Activated CD8-positive, alpha-beta memory T cell treated with anti-CD3 and anti-CD28 coated beads, Interleukin-2, amount 50 U/mL, for 48 hours (primary cell): Measurements from ENCODE around the gene MRPL44.
"Not testable (repeated sequence)": the region's sequence is repeated elsewhere in the genome, so short reads cannot be mapped to it uniquely, and the experiment has no call there.

ENCODE experiments used
- DNase-seq: peaks from one replicate; pipeline ENCODE4 v3.0.0-alpha.2; 2020

Gene MRPL44

GRCh38 chr2:223936862-223937326 is 20.4 kb upstream of the MRPL44 start:
- DNase-seq, result no peak

GRCh38 chr2:223937535-223937934 is 19.7 kb upstream of the MRPL44 start:
- DNase-seq, result no peak

DNA sequence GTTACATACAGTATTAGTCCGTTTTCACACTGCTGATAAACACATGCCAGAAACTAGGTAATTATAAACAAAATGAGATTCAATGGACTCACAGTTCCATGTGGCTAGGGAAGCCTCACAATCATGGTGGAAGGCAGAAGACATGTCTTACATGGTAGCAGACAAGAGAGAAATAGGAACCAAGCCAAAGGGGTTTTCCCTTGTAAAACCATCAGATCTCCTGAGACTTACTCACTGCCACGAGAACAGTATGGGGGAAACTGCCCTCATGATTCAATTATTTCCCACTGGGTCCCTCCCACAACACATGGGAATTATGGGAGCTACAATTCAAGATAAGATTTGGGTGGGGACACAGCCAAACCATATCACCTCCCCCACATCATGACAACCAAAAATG is 17.8 kb upstream of the MRPL44 start:
- DNase-seq, result not testable (repeated sequence)

GRCh38 chr2:223941579-223942277 is 15.5 kb upstream of the MRPL44 start:
- peak; percentile 76 for DNase-seq

- DNase-seq, result no peak
Measured at GRCh38 chr2:223943135-223943534, 14.1 kb upstream of the MRPL44 start.

GRCh38 chr2:223943561-223944008 is 13.7 kb upstream of the MRPL44 start:
- no peak for DNase-seq

DNA sequence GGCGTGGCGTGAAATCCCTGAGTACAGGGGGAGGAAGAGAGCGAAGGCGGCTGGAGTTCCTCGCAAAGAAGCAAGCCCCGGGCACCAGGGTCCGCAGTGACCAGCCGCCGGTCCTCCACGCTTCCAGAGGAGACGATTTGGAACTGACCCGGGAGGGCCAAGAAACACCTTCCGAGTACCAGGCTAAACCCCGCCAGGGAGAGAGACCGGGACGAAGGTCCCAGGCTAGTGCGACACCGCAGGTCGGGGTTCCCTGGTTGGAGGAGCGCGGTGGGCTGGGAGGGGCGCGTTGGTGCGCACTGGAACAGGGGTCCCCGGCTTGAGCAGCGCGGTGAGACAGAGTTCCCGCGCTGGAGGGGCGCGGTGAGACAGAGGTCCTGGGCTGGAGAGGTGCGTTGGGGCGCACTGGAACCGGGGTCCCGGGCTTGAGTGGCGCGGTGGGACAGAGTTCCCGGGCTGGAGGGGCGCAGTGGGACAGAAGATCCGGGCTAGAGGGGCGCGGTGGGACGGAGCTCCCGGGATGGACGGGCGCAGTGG is 13.0 kb upstream of the MRPL44 start:
- DNase-seq, result peak; percentile 69

DNA sequence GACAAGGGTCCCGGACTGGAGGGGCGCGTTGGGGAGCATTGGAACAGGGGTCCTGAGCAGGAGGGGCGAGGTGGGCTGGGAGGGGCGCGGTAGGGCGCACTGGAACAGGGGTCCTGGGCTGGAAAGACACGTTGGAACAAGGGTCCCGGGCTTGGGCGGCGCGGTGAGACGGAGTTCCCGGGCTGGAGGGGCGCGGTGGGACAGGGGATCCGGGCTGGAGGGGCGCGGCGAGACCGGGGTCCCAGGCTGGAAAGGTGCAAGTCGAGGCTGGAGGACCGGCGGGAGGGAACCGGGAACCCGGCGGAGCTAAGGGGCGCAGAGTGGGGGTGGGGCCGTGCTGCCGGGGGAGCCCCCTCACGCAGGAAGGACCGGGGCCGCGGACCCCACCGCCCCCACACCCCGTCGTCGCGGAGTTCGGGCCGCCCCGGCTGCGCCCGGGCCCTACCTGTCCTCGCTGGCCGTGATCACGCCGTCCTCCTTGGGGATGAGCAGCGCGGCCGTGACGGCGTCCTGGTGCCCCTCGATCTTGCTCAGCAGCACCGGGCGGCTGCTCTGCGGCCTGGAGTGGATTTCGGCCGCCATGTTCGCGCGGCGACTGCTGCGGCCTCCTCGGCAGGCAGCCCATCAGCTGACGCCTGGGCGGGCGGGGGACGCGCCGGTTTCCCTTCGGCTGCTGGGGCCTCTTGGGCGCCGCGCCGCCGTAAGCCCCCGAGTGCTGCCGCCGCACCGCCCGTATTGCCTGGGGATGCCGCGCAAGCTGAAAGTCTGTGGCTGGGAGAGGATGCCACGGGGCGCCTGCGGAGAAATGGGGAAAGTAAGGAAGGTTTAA is 12.3 kb upstream of the MRPL44 start, which contains the start of gene WDFY1:
WDFY1 (minus strand) TSS at position 633 of the 829 bp plus-strand sequence; CDS start at position 582, 51 bp downstream.
- DNase-seq, result peak; percentile 90

GRCh38 chr2:223945755-223946154 is 11.5 kb upstream of the MRPL44 start:
- DNase-seq, result no peak

DNA sequence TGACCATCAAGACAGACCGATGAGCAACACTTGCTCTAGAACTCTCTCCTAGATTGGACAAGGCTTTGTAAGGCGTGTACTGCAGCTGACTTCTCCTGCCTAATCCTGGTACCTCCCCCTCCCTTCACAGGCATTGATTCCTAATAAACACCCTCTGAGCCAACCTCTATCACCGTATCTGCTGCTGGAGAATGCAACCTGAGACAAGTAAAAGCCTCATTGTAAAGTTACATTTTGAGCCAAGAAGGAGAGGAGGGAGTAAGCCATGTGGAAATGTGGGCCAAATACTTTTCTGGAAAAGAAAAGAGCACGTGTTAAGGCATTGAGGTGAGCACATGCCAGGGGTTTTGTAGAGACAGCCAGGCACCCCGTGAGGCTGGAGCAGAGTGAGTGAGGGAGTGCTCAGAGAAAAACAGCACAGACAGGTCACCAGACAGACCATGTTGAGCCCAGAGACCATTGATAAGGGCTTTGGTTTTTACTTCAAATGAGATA is 9.5 kb upstream of the MRPL44 start:
- DNase-seq, result no peak

DNA sequence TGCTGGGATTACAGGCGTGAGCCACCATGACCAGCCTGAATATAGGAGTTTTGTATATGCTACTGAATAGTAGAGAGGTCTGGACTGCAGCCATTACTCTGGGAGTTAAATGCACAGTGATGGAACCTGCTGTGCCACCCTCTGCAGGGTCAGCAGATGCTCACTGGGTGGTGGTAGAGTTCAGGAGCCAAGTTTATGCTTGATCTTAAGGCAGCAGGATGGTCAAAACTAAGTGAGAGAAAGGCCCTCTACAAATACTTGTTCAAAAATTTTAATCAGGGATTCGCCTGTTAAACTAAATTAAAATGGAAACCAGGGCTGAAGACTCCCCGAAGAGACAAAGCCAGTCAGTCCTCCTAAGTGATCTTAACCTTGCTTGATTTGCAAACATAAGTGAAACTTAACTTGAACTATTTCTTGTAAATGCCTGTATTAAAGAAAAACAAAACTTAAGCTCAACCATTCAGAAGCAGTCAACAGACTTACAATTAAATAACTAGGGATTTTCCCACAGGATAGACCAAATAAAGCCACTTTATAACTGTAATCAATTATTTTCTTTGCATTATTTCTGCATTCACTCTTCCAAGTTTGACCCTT is 7.9 kb upstream of the MRPL44 start:
- DNase-seq, result no peak

DNA sequence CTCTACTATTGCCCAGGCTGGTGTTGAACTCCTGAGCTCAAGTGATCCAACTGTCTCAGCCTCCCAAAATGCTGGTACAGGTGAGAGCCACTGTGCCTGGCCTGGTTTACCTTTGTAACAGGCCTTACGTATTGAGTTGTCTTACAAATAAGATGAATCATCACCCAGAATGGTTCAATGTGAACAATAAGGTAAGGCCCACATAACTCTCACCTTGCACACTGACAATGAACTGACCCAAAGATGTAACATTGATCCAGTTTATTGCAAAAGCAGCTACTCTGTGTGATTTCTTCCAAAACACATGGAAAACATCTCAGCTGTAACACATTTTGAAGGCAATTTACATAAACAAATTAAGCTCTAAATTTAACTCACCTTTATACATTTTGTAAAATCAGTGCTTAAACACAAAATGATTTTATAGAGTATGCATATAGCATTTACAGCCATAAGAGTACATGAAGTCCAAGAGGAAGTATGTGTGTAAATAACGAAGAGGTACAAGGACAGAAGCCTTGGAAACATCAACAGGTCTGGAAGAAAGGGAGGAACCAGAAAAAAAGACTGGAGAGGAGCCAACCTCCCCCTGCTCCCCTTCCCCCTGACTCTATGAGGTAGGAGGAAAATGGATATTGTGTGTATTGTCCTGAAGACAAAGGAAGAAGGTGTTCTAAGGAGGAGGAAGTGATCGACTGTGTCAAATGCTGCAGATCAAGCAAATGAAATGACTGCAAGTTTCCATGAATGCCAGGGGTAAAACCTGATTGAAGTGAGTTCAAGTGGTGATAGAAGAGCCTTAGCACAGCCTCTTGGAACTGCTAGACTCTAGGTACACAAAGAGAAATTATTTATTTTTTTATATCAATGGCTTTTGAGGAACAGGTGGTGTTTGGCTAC is 6.6 kb upstream of the MRPL44 start:
- no peak for DNase-seq

DNA sequence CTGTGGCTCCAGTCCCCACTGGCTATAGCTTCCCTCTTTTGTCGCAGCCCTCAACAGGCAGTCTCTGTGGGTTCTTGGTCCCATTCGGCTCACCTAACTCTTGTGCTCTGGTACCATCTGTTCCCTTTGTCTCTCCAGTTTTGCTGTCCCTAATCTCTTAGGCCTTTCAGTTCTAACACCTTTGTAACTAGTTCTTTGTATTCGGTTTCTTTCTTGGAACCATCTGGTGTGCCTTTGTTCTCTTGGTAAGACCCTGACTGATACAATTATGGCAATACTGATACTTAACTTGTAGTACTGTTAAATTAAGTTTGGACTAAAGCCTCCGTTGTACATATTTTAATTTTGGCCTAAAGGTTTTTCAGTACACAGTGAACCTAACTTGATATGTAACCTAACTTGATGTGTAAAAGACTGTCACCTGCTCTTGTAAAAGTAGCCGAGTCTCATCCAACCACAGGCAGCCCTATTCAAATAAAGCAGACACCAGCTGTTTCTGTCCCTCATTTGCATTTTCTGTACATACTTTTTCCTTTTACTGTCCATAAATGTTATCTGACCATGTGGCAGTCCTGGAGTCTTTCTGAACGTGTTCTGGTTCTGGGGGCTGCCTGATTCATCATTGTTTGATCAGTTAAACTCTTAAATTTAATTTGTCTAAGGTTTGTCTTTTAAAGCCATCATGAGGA is 4.8 kb upstream of the MRPL44 start:
- DNase-seq, result no peak

GRCh38 chr2:223954401-223954800 is 2.9 kb upstream of the MRPL44 start:
- DNase-seq, result no peak

DNA sequence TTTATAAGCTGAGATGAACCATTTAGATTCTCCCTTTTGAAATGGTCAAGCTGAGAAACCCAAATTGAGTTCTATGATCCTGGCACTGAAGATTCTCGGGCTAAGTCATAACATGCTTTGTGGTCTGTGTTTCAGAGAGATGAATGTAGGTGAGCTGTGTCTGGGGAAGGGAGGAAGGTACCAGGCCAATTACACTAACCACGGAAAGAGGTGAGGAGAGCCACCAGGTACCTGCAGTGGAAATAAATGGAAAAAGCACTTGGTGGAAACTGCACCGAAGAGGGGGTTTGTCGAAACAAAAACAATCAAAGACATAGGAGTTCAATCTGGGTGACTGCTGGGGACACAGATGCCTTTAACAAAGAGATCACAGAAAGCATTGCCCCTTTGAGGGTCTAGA is 963 bp upstream of the MRPL44 start:
- no peak for DNase-seq

DNA sequence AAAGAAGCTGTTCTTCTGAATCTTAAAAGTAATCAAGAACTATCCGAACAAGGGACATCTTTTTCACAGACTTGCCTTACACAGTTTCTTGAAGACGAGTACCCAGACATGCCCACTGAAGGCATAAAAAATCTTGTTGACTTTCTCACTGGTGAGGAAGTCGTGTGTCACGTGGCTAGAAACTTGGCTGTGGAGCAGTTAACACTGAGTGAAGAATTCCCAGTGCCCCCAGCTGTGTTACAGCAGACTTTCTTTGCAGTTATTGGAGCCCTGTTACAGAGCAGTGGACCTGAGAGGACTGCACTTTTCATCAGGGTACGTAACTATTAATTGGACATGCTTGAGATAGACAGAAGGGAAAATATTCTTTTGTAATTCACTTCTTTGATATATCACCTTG is 2.4 kb downstream of the MRPL44 start:
- DNase-seq, result no peak

DNA sequence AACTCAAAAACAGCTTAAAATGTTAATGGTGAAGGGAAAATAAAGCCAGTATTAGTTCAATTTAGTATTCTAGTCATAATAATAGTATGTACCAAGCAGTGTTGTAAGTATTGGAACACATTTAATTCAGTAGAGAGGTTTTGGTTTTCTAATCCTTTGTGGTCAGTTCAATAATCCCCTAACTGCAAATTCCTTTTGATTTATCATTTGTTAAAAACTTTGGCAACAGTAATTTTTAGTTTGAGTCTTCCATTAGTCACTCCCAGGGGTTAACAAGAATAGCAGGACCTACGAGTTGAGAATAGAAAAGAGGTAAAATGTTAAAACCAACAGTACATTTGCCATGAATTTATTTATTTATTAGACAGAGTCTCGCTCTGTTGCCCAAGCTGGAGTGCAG is 10.7 kb downstream of the MRPL44 start:
- DNase-seq, result no peak

DNA sequence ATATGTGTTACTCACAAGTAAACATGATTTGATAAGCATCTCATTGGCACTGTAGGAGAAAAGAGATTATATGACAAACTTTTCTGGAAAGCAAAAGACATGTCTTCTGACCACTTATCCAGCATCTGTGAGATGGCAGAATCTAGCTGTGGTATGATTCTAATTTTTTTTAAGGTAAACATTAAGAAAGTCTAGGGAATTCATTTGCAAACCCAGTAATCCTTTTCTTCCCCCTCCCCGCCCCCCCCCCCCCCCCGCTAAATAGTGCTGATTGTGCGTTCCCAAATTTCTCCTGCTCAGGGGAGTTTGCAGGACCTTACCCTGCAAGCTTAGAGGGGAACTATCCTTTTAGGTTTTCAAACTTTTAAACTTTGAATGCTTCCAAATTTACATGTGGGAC is 12.1 kb downstream of the MRPL44 start:
- DNase-seq, result no peak

DNA sequence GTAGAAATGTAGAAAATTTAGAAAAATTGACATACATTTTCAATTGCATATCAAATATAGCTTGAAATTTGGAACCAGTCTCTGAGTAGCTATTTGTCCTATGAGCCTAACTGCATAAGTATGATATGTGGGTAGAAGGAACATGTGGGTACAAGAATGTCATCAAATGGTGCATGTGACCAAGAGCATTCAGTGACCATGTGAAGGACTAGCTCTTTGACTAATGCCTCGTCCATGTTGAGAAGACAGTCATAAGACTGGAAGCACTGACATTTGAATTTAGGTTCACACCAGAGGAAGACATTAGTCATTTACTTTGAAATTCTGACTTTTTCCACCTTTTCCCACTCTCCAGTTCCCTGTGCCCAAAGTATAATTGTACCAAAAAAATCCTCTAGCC is 12.6 kb downstream of the MRPL44 start:
- DNase-seq, result no peak

- peak; percentile 67 for DNase-seq
Measured at GRCh38 chr2:223970343-223971128, 13.3 kb downstream of the MRPL44 start.

- DNase-seq, result no peak
Measured at GRCh38 chr2:223971731-223972130, 14.5 kb downstream of the MRPL44 start.
